ENCODE data around the gene UNC13A.

Gene UNC13A

DNA sequence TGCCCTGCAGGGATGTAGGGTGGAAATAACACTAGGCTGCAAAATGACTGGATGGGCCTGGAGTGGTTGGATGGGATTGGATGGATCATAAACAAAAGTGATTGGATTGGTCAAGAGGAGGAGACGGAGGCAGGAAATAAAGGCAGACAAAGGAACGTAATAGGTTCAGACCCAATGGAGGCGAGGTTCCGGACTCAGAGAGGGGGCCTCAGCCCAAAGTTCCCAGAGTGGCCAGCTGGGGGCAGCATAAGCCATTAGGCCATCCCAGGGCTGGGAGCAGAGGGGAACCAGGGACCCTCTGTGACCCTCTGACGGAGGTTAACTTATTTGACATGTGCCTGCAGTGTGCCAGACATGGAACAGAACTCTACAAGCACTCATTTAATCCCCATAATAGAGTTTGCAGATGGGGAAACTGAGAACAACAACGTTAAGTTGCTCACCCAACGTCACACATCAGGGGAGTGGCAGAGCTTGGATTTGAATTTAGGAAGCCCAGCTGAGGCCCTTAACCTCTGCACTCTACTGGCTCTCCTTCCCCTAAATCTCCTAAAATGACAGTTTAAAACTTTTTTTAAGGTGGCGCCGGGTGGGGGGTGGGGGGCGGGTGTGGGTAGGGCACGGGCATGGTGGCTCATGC is 15.8 kb upstream of the UNC13A start:
- peak; percentile 78 for DNase-seq

DNA sequence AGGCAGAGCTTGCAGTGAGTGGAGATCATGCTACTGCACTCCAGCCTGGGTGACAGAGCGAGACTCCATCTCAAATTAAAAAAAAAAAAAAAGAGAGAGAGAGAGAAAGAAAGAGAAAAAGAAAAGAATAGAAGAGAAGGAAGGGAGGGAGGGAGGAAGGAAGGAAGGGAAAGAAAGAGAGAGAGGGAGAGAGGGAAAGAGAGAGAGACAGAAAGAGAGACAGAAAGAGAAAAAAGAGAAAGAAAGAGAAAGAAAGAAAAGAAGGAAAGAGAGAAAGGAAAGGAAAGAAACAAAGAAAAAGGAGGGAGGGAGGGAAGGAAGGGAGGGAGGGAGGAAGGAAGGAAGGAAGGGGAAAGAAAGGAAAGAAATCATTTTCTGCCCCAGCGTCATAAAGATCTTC is 7.0 kb upstream of the UNC13A start:
- no peak for DNase-seq

GRCh38 chr19:17692566-17692965 is 4.4 kb upstream of the UNC13A start:
- DNase-seq, result no peak

GRCh38 chr19:17688853-17689595 is 870 bp upstream of the UNC13A start:
- DNase-seq, result no peak

- no peak for DNase-seq
These were observed 855 bp downstream of the UNC13A start for GRCh38 chr19:17687141-17687856.

GRCh38 chr19:17686592-17687024 is 1.5 kb downstream of the UNC13A start:
- DNase-seq, result no peak

DNA sequence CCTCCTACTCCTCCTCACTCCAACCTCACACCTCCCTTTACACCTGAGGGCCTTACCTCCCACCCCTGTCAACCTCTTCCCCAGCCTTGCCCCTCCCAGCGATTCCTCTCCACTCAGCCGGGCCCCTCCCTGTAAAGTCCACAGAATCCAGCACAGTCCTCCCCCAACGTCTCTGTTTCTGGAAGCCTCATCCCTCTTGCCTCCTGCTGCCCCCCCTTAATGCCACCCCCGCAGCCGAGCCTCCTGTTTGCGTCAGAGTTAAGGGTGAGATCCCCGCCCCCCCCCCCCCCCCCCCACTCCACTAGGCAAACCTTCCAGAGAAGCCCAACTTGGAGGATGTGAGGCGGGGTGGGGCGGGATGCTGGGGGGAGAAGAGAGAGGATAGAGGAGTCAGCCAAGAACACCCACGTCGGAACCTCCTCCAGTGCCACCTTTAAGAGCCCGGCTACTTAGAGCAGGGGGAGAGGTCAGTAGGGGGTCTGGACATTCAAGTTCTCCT is 2.1 kb downstream of the UNC13A start:
- no peak for DNase-seq

DNA sequence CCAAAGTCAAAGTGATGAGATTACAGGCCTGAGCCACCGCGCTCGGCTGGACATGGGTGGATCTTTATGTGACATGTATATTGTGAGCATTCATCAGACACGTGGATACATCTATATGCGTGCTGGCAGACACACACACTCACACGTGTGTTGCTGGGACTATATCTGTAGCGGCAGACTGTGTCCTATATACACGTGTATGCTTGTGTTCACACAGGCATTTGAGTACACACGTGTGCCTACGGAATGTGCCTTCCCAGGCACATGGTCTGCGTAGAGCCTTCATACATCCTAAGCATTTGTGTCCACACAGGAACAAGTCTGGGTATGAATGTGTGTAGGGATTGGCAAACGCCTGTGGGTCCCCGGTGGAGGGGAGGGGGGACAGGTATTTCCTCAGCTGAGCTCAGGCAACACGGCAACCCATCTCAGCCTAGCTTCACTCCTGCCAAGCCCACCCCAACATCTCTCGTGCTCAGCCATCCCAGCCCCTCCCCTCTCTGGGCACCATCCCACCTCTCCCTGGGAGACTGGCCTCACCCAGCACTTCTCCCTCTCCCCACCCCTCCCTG is 2.6 kb downstream of the UNC13A start:
- DNase-seq, result no peak

DNA sequence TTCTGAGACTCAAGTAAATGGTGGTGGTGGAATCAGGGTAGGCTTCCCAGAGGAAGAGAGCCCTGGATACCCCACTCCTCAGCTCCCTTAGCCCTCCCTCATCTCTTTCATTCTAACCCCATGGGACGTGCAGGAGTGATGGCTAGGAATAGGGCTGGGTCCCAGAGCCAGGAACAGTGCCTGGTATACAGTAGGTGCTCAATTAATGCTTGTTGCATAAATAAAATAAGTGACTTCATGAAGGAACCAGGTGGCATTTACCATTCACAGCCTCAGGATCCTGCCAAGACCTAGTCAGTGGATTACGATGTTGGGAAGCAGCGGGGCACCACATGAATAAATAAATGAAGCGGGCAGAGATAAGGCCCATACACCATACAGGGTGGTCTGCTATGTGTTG is 3.9 kb downstream of the UNC13A start:
- no peak for DNase-seq

DNA sequence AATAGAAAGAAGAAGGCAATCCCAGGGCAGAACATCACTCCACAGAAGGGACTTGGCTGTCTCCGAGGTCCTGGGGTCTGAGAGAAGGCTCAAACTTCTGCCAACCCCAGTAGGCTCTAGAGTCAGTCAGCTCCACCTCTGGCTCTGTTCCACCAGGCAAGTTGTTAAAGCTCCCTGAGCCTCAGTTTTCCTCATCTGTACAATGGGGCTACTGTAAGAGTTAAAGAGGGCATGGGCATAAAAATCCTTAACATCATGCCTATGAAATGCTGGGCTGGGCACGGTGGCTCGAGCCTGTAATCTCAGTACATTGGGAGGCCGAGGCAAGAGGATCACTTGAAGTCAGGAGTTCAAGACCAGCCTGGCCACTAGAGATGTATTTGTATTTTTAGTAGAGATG is 5.1 kb downstream of the UNC13A start:
- DNase-seq, result no peak

GRCh38 chr19:17682273-17682672 is 5.9 kb downstream of the UNC13A start:
- no peak for DNase-seq

GRCh38 chr19:17681505-17682125 is 6.5 kb downstream of the UNC13A start:
- peak; percentile 37 for DNase-seq

DNA sequence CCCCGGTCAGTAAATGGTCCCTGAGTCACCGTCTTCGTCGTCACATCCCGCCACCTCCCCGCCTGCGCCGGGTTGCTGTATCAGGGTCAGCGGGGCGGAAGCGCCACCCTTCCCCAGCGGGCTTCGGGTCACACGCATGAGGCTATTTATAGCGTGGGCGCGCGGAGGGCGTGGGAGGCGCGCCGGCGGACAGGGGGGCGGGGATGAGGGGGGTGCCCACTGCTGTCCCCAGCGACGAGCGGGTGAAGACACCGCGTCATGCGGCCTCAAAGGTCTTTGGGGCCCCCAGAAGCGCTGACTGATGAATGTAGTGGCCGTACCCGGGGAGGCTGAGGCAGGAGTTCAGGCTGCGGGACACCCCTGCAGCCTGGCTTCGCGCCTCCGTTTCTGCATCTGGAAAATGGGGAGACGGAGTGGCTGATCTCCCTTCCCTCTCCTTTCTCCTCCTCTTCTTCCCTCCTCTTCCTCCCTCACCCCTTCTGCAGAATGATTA is 7.9 kb downstream of the UNC13A start:
- peak; percentile 36 for DNase-seq

DNA sequence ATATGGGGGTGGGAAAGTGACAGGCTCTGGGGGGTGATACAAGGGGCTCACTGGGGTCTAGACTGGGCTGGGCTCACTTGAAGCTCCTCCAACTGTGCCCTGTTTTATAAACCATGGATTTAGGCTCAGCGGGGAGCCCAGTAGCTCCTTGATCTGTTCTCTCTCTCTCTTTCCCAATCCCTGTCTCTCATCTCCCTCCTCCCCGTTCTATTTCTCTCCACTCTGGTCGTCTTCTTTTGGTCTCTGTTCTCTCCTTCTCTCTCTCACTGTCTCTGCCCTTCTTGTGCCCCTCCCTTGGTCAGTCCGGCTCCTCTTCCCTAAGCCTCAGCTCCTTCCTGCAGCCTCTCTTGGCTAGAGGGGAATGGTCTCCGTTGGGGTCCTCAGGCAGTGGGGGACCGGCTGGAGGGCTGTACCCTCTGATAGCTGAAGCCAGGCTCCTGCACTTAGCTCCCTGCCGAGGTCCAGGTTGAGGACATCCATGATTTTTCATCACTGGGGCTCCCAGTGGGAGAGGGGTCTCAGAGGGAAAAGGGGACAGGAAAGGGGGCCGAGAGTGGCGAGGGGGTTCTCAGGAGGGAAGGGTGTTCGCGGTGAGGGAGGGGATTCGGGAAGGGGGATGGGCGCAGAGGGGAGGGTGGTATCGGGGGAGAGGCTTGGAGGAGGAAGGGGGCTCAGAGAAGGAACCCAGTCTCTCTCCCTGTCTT is 8.5 kb downstream of the UNC13A start:
- no peak for DNase-seq

DNA sequence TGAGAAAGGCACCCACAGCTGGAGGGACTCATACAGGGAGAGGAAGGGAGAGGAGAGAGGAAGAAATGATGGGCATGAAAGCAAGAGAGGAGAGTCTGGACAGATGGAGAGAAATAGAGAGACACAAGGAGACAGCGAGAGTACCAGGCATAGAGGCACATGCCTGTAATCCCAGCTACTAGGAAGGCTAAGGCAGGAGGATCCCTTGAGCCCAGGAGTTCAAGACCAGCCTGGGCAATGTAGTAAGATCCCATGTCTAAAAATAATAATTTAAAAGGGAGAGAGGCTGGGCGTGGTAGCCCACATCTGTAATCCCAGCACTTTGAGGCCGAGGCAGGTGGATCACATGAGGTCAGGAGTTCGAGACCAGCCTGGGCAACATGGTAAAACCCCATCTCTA is 9.3 kb downstream of the UNC13A start:
- no peak for DNase-seq

- no peak for DNase-seq
These were observed 11.2 kb downstream of the UNC13A start for GRCh38 chr19:17677002-17677401.

DNA sequence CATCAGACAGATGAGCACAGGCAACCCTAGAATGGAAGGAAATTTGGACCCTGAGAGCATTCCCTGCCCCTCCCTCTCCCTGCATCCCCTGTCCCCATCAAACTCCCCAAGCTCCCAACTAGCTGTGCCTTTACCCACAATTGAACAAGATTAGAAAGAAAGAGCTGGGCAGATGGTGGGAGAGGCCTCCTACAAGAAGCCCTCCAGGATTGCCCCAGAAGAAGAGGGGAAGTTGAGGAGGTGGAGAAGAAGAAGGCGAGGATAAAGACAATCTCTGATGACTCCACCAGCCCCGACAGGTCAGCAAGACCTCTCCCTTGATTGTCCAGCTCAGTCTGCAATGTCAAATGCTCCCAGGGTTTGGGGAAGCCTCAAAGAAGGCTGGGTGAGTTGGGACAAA is 11.9 kb downstream of the UNC13A start:
- no peak for DNase-seq

DNA sequence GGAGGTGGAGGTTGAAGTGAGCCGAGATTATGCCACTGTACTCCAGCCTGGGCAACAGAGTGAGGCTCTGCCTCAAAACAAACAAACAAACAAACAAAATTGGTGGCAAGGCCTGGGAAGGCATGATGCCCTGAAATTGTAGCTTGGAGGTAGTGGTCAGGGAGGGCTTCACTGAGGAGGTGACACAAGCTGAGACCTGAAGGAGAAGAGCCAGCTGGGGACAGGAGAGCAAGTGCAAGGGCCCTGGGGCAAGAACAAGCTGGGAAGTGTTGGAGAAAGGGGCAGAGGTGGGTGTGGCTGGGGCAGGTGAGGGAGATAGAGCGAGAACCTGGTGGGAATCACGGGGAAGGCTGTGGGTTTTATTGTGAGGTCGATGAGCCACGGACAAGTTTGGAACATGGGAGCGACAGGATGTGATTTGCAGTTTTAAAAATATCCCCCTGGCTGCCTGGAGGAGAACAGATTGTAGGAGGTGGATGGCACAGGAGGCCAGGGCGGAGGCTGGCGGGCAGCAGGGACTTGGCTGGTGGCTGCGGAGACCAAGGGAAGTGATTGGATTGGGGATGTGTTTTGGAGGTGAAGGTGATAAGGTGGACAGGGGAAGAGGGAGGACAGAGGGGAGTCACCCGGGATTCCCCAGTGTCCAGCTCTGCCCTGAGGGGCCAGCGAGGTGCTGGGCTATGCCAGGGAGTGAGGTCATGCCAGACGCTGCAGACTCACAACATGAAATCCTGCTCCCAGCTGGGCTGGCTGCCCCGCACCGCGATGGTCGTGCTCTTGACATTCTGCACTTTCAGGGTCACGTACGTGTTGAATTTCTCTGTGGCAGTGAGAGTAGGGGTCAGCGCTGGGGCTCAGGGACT is 14.0 kb downstream of the UNC13A start:
- DNase-seq, result no peak

DNA sequence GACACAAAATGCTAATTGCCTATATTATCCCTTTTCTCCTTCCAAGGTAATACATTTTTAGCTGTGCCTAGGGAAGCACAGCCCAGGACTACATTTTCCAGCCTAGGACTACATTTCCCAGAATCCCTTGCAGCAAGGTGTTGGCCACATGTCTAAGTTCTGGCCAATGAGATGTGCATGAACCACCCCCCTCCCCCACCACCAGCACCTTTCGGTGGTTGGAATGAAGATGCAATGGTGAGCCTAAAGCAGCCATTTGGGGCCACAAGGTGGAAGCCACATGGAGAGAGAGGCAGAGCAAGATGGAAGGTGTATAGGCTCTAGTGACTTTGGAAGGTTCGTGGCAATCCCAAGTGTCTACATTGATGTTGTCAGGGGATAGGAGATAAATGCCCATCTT is 16.2 kb downstream of the UNC13A start:
- DNase-seq, result peak; percentile 22

DNA sequence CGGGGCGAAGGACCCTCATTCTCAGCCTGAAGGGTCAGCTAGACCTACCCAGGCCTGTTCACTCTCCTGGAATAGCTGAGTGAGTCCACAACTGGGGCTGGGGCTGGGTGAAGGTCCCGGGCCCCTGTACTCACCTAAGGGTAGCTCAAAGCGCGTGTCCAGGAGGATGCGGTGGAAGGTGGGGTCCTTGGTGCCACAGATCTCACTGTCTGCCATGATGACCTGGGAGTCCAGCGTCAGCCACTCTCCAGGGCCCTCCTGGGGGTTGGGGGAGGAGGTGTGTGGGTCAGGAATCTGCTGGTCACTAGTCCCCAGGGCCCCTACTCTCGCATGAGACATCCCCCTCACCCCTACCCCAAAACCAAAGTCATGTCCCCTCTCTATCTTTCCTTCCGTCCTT is 18.7 kb downstream of the UNC13A start:
- DNase-seq, result no peak

DNA sequence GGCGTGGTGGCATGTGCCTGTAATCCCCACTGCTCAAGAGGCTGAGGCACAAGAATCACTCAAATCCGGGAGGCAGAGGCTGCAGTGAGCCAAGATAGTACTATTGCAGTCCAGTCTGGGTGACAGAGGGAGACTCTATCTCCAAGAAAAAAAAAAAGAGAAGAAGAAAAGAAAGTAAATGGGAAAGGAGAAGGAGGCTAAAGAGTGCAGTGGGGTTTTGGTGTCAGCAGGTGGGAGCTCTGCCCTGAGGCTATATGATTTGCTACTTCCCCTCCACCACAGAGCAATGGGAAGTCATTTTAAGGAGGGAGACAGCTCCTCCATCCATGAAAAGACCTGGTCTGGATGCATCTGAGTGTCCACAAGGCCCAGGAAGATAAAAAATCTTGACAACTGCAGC is 23.1 kb downstream of the UNC13A start:
- no peak for DNase-seq

All from stimulated activated CD4-positive, alpha-beta T cell treated with anti-CD3 and anti-CD28 coated beads, Interleukin-4, amount 100 ng/mL, for 24 hours (primary cell).